GM10248 (cell line): Measurements from ENCODE around the gene NDOR1.

Experiments used
- CTCF ChIA-PET: fragments of 300-600 bp; sonication (Branson Sonifier 250); formaldehyde crosslinking; extraction: SDS; loops from one replicate; lab custom pipeline; 2021; ENCODE audit warnings: antibody characterized with exemption; lab: Yijun Ruan, JAX
- POLR2A ChIA-PET: fragments of 350-650 bp; sonication (Branson Sonifier 250); formaldehyde crosslinking; extraction: SDS; loops from one replicate; lab custom pipeline; 2020; ENCODE audit warnings: antibody characterized with exemption; lab: Yijun Ruan, JAX
- DNase-seq: peaks from one replicate; pipeline ENCODE4 v3.0.0; 2012; ENCODE audit errors: extremely low spot score
- CTCF ChIP-seq: IDR thresholded peaks from 2 replicates; pipeline ENCODE4 v1.5.1; 2012; ENCODE audit warnings: mild to moderate bottlenecking, low read depth; ENCODE audit errors: extremely low read depth, missing control alignments, control extremely low read depth

NDOR1 gene

DNA sequence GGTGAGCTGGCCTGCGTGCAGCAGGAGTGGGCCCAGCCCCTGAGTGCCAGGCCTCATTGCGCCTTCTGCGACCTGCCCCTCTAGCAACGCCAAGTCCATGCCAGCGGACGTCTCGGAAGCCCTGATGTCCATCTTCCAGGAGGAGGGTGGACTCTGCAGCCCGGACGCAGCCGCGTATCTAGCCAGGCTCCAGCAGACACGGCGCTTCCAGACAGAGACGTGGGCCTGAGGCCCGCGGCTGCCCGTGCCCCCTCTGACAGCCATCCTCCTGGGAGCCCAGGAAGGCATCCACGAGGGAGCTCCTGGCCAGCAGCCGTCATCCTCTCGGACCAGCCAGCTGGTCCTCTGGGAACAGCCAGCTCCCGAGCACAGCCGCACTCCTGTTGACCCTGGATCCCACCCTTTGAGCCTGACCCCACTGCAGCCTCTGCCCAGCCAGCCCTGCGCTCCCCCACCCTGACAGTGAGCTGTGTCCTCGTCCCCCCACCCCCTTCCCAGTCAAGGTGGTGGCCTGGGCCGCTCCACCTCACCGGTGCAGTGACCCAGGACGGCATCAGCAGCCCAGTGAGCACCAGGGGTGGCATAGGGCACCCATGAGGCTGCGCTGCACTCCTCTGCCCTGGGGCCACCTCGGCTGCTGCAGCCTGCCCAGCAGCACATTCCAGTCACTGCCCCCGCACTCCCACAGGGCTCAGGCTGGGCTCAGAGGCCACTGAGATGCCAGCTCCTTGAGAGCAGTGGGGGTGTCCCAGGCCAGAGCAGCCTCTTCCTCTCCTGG is 10.9 kb downstream of the NDOR1 start:
- no peak for TF ChIP-seq CTCF
- ChIA-PET CTCF (interaction anchor here (0.9 to 4.2 kb wide), 4 partner anchors 9 to 27 kb away, joined by 4 to 13 read pairs (median 8); partner anchors contain the start of genes ANAPC2, RNF224 and SSNA1), POLR2A (interaction anchor here (0.5 to 0.8 kb wide), 2 partner anchors 15 to 24 kb away, joined by 3 to 4 read pairs; partner anchors contain the start of gene TPRN)
- DNase-seq: no peak

DNA sequence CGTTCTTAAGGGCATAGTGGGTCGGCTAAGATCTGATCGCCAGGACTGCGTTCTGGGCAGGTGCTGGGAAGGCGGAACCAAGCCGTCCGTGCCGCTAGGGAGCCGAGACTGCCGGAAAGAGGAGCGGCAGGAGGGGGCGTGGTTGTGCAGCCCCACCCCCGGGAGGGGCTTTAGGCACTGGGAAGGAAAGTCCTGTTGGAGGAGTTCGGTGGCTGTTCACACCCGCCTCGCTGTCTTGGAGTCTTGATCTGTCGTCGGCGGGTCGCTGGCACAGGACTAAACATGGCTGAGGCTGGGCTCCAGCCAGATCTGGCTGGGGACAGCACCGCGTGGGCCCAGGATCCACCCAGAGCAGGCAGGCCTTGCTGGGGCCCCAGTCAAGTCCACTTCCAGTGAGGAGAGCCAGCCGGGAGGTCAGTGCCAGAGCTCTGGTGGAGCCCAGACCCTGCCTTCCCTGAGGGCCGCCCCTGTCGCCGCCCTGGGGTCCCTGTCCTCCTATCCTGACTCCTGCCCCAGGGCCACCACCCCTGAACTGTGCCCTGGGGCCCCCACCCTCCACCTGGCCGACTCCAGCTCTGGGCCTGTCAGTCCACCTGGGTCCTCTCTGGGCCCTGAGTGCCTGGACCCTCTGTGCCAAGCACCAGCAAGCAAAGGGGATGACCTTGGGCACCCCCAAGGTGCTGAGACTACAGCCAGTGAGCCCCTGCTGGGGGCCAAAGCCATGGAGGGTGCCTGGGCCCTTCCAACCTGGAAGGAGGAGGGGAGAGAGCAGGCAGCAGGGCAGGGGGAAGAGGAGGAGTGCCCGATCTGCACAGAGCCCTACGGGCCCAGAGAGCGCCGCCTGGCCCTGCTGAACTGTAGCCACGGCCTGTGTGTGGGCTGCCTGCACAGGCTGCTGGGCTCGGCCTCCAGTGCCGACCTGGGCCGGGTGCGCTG is 12.0 kb downstream of the NDOR1 start:
- no peak for TF ChIP-seq CTCF
- DNase-seq: no peak

GRCh38 chr9:137218212-137218753 is 12.8 kb downstream of the NDOR1 start:
- POLR2A ChIA-PET: no interaction called here
- no peak for DNase-seq
- no peak for TF ChIP-seq CTCF
- CTCF ChIA-PET: interaction anchor here (2.4 kb wide), 1 partner anchor 9 kb away, joined by 8 read pairs; the partner anchor contains the start of gene RNF224

More for the DNA sequence above, 12.0 kb downstream of the NDOR1 start:
- POLR2A ChIA-PET: no interaction called here
- CTCF ChIA-PET: interaction anchor here (0.9 to 4.2 kb wide), 3 partner anchors 9 to 29 kb away, joined by 4 to 11 read pairs (median 8); partner anchors contain the start of genes ANAPC2, RNF224 and SSNA1

GRCh38 chr9:137218754-137219271 is 13.3 kb downstream of the NDOR1 start:
- CTCF ChIA-PET: interaction anchor here (2.4 to 2.6 kb wide), 2 partner anchors 8 to 18 kb away, joined by 8 to 9 read pairs; partner anchors contain the start of gene RNF224
- no peak for DNase-seq
- POLR2A ChIA-PET: no interaction called here
- TF ChIP-seq CTCF: no peak

DNA sequence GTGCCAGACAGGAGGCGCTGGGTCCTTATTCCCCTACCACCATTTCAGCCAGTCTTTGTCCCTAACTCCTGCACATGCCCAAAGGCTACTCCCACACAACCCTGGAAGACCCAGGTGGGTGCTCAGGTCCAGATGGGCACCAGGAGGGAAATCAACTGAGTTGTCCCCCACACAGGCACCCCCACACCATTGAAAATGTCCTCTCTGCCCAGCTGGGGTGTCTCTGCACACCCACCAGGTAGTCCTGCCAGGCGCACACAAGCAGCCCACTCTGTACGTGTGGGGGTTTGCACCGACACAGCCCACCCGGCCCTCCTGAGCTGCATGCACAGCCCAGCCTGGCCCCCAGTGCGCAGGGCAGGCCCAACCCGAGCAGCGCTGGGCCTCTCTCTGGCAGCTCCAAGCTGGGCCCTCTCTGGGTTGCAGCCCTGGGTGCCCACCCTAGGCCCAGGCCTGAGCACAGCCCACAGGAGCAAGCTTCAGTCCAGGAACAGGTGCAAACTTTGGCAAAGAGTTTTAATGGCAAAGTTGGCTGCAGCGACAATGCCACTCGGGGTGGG is 14.3 kb downstream of the NDOR1 start:
- no peak for TF ChIP-seq CTCF
- DNase-seq: no peak
- POLR2A ChIA-PET: no interaction called here
- CTCF ChIA-PET: interaction anchor here (1.3 to 2.6 kb wide), 3 partner anchors 7 to 17 kb away, joined by 3 to 9 read pairs (median 8); partner anchors contain the start of gene RNF224
